GM13977 (cell line): ENCODE measurements around the gene ZBED5.
"Not testable (repeated sequence)": the region's sequence is repeated elsewhere in the genome, so short reads cannot be mapped to it uniquely, and the experiment has no call there.

ENCODE experiments used
- DNase-seq: peaks from one replicate; pipeline ENCODE4 v3.0.0; 2012; ENCODE audit warnings: low spot score
- CTCF ChIP-seq: IDR thresholded peaks from 2 replicates; pipeline ENCODE4 v1.5.1; 2012; ENCODE audit warnings: mild to moderate bottlenecking, control low read depth; ENCODE audit not compliant: insufficient read depth; ENCODE audit errors: extremely low read depth, missing control alignments
- in situ Hi-C: fragments of 300-500 bp; cut with MboI; formaldehyde crosslinking; loops from one replicate; pipeline ENCODE4 v1.12.0; 2022; ENCODE audit warnings: low sequenced_read_pairs, low pct_unique_long_range_greater_than_20kb, mixed read lengths, inconsistent platforms; ENCODE audit not compliant: unreplicated experiment

Gene ZBED5

GRCh38 chr11:10845589-10845988 lies 12.3 kb downstream of the ZBED5 start:
- in situ Hi-C loops = no loop called here
- TF ChIP-seq CTCF = no peak
- no peak for DNase-seq

GRCh38 chr11:10844796-10845195 lies 13.1 kb downstream of the ZBED5 start:
- in situ Hi-C loops = no loop called here
- DNase-seq = no peak
- no peak for TF ChIP-seq CTCF

- no peak for TF ChIP-seq CTCF
- in situ Hi-C loops = no loop called here
- DNase-seq = no peak
Measured at GRCh38 chr11:10844356-10844755, 13.5 kb downstream of the ZBED5 start.

GRCh38 chr11:10838881-10839280 lies 19.0 kb downstream of the ZBED5 start:
- in situ Hi-C loops = no loop called here
- no peak for DNase-seq
- TF ChIP-seq CTCF = no peak

GRCh38 chr11:10838083-10838482 lies 19.8 kb downstream of the ZBED5 start:
- no peak for TF ChIP-seq CTCF
- no peak for DNase-seq
- in situ Hi-C loops = no loop called here

- in situ Hi-C loops, DNase-seq: not testable (repeated sequence)
Measured at GRCh38 chr11:10836884-10837283, 21.0 kb downstream of the ZBED5 start.

GRCh38 chr11:10829139-10829538 lies 28.7 kb downstream of the ZBED5 start:
- TF ChIP-seq CTCF = no peak
- in situ Hi-C loops = no loop called here
- no peak for DNase-seq

GRCh38 chr11:10828402-10828801 lies 29.5 kb downstream of the ZBED5 start:
- TF ChIP-seq CTCF = no peak
- DNase-seq = no peak
- in situ Hi-C loops = no loop called here
